Bronchial epithelial cell (primary cell): ENCODE data around the gene PDP2. TPM values are rescaled to one million over a fixed set of nuclear protein-coding genes. Genes with fewer than 3 reads are reported as not detected.

Source experiments
- DNase-seq: peaks from one replicate; pipeline ENCODE4 v3.0.0-alpha.2; 2010; ENCODE audit warnings: low read depth
- FAIRE-seq: peaks from 2 replicates; lab custom pipeline; 2011; peaks lifted over from hg19 to GRCh38; lab: Jason Lieb, UNC
- H3K27me3 ChIP-seq: 2 replicates; pipeline ENCODE4 v1.5.1; 2011; ENCODE audit warnings: low read length; ENCODE audit not compliant: control insufficient read depth, insufficient read depth
- H3K36me3 ChIP-seq: 2 replicates; pipeline ENCODE4 v1.5.1; 2011; ENCODE audit warnings: low read length; ENCODE audit not compliant: control insufficient read depth, insufficient read depth
- H3K4me3 ChIP-seq: 2 replicates; pipeline ENCODE4 v1.5.1; 2011; ENCODE audit warnings: mild to moderate bottlenecking, low read depth, low read length, control low read depth
- total RNA-seq: library from RNA; depleted of rRNA; stranded (reverse); fragments of >200 nt; gene quantifications from 2 replicates; pipeline ENCODE4 v1.2.1, GENCODE V29; 2014
- TF ChIP-seq, protein P1 (sequence below): IDR thresholded peaks from 2 replicates; pipeline ENCODE4 v1.5.1; 2011; ENCODE audit warnings: mild to moderate bottlenecking, moderate library complexity, low read length, control low read depth, inconsistent platforms; ENCODE audit not compliant: insufficient read depth, severe bottlenecking

PDP2 gene
- total RNA-seq, 1 donor from 2014 or later = 9.0 TPM

DNA sequence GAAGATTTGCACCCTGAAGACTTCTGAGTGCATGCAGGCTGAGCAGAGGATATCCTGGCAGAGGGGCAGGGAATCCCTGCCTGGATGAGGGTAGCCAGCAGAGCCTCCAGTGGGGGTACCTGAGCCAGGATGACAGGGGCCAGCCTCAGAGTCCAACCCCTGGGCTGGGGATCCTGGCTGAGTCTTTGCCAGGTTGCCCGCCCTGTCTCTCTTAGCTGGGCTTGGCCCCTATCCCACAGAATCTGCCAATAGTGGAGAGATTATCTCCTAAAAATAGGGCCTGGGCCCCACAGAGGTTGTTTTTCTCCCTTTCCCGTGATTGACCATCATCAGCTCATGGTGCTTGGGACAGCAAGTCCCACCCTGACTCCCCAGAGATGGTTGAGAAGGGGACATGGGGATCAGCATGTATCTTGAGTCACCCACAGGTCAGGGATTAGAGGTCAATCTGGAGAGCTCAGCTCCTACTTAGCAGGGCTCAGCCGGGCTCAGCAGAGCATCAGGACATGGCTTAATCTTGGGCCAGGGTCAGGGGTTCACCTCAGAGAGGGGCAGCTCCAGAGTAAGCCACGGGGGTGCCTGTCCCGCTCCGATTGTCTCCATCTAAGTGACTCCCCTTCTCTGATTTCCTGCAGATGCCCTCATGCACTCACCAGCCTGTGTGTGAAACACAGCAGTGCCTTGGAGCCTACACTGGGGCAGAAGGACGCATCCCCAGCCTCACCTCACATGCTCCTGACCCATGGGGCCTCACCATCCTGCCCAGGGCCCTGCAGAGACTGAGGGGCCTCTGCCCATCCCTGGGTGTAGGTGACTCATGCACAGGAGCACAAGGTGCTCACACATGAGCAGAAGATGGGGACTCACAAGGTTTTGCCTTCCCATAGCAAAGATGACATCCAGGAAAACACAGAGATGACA is 26.9 kb downstream of the PDP2 start:
- no peaks in the 10 kb centered on the region for H3K27me3 ChIP-seq
- FAIRE-seq = no peak
- TF ChIP-seq, protein P1, sequence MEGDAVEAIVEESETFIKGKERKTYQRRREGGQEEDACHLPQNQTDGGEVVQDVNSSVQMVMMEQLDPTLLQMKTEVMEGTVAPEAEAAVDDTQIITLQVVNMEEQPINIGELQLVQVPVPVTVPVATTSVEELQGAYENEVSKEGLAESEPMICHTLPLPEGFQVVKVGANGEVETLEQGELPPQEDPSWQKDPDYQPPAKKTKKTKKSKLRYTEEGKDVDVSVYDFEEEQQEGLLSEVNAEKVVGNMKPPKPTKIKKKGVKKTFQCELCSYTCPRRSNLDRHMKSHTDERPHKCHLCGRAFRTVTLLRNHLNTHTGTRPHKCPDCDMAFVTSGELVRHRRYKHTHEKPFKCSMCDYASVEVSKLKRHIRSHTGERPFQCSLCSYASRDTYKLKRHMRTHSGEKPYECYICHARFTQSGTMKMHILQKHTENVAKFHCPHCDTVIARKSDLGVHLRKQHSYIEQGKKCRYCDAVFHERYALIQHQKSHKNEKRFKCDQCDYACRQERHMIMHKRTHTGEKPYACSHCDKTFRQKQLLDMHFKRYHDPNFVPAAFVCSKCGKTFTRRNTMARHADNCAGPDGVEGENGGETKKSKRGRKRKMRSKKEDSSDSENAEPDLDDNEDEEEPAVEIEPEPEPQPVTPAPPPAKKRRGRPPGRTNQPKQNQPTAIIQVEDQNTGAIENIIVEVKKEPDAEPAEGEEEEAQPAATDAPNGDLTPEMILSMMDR = no peak

DNA sequence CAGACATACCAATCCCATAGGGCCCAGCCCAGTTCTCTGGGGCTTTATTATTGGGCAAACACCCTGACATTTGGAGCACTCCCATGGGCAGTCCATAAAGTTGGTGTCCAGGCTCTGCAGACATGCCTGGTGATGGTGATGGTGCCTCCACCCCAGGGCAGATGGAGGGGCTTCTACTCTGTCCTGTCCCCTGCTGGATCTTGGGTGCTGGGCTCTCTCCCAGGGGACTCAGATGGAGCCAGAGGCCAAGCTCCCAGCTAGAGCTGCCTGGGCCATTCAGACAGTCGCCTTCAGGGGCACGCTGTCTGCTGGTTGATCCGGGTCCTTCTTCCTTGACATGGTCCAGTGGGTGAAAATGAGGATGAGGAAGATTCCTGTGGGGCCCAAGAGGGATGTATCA is 27.8 kb downstream of the PDP2 start:
- DNase-seq = no peak
- no peaks in the 10 kb centered on the region for H3K27me3 ChIP-seq
- H3K4me3 ChIP-seq = no peak overlapping the region
- FAIRE-seq = no peak
- TF ChIP-seq, protein P1 = no peak
- H3K36me3 ChIP-seq = no peaks in the 10 kb centered on the region

More for the DNA sequence above, 26.9 kb downstream of the PDP2 start:
- no peak overlapping the region for H3K4me3 ChIP-seq
- H3K36me3 ChIP-seq = no peaks in the 10 kb centered on the region
- DNase-seq = no peak

DNA sequence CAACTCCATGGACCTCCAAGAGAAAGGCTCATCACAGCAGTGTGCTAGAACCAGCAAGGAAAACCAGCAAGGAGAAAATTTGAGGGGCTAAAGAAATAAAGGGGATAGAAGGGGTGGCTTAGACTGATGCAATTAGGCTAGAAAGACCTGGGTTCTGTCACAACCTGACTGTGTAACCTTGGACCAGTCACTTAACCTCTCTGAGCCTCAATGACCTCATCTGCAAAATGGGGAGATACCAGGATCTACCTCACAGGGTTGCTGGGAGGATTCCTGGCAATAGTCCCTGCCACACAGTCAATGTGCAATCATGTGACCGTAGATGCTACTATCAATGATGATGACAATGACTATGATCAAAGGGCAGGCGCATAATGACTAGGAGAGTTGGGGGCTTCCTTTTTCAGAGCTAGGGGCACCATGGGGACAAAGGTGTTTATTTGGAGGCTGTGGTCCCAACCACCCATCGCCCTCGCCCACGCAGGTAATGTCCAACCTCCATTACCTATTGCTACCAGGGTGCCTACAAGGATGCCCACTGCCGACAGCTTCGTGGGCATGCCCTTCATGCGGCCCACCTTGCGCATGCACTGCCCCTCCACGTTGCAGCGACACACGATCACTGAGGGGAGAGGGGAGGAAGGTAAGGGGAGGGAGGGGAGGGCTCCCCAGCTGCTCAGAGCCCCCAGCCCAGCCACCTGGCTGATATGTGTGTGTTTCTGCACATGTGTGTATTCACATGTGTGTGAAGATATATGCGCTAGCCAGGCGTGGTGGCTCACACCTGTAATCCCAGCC is 28.6 kb downstream of the PDP2 start:
- H3K27me3 ChIP-seq = no peaks in the 10 kb centered on the region
- H3K36me3 ChIP-seq = no peaks in the 10 kb centered on the region
- FAIRE-seq (no peak), DNase-seq (no peak)
- TF ChIP-seq, protein P1 = no peak
- no peak overlapping the region for H3K4me3 ChIP-seq

DNA sequence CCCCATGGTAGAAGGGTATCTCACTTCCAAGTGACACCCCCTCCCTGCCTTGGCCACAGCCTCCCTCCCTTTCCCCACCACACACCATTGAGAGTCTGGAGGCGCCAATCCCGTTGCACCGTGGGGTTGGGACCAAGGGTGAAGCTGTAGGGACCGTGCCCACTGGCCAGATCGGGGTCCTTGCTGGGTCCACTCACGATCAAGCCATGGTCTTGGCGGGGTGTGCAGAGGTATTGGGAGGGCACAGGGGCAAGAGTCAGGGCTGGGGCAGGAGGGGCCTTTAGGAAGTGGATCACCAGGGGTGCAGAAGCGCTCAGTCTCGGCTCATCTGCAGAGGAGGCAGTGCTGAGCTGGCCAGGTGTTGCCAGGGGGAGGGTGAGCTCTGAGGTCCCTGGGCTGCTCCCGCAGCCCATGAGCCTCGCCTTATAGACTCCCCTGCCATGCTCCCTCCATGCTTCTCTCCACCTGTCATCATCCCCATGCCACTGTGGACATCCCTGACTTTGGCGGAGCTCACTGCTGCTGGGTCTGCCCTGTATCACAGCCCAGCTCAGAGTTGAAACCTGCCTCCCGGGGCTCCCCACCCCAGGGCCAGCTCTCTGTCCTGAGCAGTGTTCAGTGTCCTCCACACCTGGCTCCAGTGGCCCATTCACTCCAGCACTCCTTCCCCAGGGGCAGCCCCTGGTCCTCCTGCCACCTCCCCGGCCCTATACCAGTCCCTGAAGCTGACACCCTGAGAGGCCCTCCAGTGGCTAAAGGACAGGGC is 30.0 kb downstream of the PDP2 start:
- FAIRE-seq (no peak), DNase-seq (no peak)
- no peaks in the 10 kb centered on the region for H3K36me3 ChIP-seq
- H3K4me3 ChIP-seq = no peak overlapping the region
- H3K27me3 ChIP-seq = no peaks in the 10 kb centered on the region
- TF ChIP-seq, protein P1 = no peak

DNA sequence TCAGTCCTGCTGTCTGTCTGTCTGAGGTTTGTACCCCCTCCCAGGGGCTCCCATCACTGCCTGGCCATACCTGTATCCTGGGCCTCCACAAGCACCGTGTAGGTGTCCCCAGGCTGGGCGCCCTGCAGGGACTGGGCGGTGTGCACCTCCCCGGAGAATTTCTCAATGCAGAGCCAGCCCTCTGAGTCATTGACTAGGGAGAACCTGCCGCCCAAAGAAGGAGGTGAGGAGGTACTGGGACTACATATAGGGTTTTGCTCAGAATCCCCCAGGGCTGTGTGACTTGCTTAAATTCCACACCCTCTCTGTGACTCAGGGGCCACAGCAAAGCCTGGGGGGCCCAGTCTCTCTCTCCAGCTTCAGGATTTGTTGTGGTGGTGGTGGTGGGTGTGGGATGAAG is 30.8 kb downstream of the PDP2 start:
- H3K36me3 ChIP-seq = no peaks in the 10 kb centered on the region
- TF ChIP-seq, protein P1 = no peak
- no peak overlapping the region for H3K4me3 ChIP-seq
- peak; percentile 43 for FAIRE-seq
- no peaks in the 10 kb centered on the region for H3K27me3 ChIP-seq
- DNase-seq = peak; percentile 82
